ENCODE results near the gene ACAD9. TPM values are rescaled to one million over a fixed set of nuclear protein-coding genes. Genes with fewer than 3 reads are reported as not detected.

ACAD9 gene
- total RNA-seq, 1 donor from 2014 or later, result 27.7 TPM

GRCh38 chr3:128931046-128931445 lies 51.6 kb downstream of the ACAD9 start:
- FAIRE-seq, result no peak
- DNase-seq (ENCODE audit: low spot score in 2 of 2), result no peak

GRCh38 chr3:128932516-128933212 lies 53.2 kb downstream of the ACAD9 start:
- DNase-seq (ENCODE audit: low spot score in 2 of 2) (no peak), FAIRE-seq (no peak)

DNA sequence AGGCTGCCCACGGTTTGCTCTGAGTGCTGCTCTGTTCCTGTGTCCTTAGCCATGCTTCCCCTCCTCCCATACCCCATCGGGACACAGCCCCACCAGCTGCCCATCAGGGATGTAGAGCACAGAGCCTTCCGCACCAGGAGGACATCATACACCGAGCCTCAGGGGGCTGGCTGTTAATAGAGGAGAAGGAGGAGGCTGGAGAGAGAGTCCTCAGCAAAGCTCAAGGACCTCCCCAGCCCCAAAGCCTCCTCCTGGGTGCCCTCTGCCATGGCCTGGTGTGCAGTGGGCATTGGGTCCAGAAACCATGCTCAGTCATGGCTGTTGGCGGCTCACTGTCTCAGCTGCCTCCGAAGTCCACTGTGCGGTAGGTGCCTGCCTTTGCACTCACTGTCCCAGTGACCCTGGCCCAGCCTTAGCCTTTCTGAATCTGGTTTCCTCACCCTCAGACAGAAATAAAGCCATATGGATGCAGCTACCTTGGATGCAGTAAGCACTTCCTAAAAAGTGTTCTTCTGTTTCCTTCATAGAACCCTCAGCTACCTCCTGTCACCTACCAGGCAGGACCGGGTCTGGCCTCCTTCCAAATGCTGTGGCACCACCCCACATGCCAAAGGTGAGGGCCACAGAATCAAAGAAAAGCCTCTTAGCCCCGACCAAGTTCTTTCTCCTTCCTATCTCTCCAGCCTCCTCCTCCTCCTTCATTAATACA lies 53.9 kb downstream of the ACAD9 start:
- DNase-seq (ENCODE audit: low spot score in 2 of 2) (no peak), FAIRE-seq (no peak)

DNA sequence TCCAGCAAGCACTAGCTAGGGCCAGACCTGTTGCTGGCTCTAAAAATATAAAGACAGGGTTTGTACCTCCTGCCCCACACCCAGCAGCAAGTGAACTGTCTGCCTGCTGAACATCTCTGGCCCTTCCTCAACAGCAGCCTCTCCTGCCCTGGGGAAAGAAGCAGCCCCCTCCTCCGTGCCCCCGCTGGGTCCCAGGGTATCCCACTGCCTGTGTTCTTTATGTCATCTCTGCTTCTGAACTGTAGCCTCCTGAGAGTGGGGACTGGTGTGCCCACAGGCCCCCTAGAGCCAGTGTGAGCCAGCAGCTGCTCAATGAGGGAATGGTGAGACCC lies 54.5 kb downstream of the ACAD9 start:
- no peak for FAIRE-seq
- DNase-seq (ENCODE audit: low spot score in 2 of 2), result no peak

- no peak for DNase-seq (ENCODE audit: low spot score in 2 of 2)
- FAIRE-seq, result no peak
Observed at GRCh38 chr3:128935922-128936321, 56.5 kb downstream of the ACAD9 start.

DNA sequence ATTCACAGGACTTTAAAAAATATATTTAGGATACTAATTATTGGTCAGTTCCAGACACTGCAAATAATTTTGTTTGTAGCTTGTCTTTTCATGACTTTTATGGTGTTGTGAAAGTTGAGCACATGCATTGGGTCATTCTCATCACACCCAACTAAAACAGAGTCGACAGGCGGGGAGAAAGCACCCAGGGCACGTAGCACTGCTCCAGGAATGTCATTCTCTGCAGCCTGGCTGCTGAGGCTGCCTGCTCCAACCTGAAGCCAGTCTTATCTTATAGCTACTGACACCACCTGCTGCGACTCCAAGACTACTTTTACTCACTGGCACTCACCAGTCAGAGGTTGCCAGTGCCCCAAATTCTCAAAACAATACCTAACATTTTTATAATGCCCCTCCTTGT lies 56.9 kb downstream of the ACAD9 start:
- DNase-seq (ENCODE audit: low spot score in 2 of 2) (no peak), FAIRE-seq (no peak)

GRCh38 chr3:128940252-128940651 lies 60.8 kb downstream of the ACAD9 start:
- FAIRE-seq (no peak), DNase-seq (ENCODE audit: low spot score in 2 of 2) (no peak)

DNA sequence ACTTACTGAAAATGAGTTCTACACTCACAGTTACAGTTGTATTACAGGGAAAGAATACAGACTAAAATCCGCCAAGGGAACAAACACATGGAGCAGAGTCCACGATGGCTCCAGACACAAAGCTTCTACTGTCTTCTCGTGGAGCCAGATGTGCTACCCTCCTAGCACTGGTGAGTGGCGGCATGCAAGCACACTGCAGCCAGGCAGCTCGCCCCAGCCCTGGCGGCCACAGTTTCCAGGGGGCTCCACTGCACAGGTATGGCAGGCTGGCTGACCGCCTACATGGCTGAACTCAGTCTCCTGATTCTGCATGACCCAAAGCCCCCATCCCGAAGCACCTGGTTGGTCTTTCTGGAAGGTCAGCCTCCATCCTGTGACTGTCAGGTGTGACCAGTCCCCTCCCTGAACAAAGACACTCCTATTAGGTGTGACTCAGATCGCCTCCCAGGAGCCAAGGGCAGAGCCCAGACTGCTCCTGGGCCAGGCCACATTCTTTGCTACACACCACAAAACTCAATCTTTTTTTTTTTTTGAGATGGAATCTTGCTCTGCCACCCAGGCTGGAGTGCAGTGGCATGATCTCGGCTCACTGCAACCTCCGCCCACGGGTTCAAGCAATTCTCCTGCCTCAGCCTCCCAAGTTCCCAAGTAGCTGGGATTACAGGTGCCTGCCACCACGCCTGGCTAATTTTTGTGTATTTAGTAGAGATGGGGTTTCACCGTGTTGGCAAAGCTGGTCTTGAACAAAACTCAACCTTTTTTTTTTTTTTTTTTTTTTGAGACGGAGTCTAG lies 62.9 kb downstream of the ACAD9 start:
- DNase-seq (ENCODE audit: low spot score in 2 of 2) (no peak), FAIRE-seq (no peak)

- FAIRE-seq (no peak), DNase-seq (ENCODE audit: low spot score in 2 of 2) (no peak)
Observed at GRCh38 chr3:128945041-128945877, 65.8 kb downstream of the ACAD9 start.

GRCh38 chr3:128945878-128946175 lies 66.4 kb downstream of the ACAD9 start:
- no peak for FAIRE-seq

GRCh38 chr3:128946411-128946810 lies 67.0 kb downstream of the ACAD9 start:
- DNase-seq (ENCODE audit: low spot score in 2 of 2), result no peak
- no peak for FAIRE-seq

More at GRCh38 chr3:128945878-128946175, 66.4 kb downstream of the ACAD9 start:
- DNase-seq (ENCODE audit: low spot score in 2 of 2), result no peak

DNA sequence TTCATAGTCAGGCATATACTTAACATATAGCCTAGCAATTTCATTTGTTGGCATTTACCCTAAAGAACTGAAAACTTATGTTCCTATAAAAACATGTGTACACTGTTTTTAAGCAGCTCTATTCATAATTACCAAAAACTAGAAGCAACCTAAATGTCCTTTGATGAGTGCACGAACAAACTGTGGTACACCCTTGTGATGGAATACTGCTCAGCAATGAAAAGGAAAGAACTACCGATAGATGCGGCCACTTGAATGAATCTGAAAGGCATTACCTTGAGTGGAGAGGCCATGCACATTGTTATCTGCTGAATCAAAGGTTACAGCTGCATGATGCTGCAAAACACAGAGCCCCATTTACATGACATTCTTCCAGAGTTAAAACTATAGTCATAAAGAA lies 69.7 kb downstream of the ACAD9 start:
- DNase-seq (ENCODE audit: low spot score in 2 of 2) (no peak), FAIRE-seq (no peak)

DNA sequence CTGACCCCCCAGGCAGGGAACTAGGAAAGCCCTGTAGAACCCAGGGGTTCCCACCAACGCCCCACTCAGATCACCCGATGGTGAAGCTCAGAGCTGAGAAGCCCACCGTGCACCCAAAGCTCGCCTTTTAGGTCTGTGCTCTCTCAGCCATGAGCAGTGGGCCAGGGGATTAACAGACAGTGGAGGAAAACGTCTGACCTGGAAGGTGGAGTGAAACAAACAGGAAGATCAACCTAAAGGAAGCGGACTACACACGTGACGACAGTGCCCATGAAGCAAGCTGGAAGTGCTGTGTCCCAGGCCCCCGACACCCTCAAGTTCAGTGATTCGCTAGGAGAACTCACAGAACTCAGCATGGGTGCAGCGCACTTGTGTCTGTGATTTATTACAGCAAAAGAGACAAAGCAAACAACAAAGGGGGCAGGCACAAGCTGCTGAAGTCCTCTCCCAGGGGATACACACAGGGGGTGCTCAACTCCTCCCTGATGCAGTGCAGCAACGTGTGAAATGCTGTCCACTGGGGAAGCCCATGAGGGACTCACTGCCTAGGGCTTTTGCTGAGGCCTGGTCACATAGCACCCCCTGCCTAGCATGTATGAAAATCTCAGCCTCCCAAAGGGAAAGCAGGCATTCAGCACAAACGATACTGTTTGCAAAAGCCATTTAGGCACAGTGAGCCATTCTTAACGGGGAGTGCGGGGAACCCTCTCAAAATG lies 71.0 kb downstream of the ACAD9 start:
- DNase-seq (ENCODE audit: low spot score in 2 of 2) (peak; percentile 35 to 44), FAIRE-seq (no peak)

- FAIRE-seq (no peak), DNase-seq (ENCODE audit: low spot score in 2 of 2) (no peak)
Observed at GRCh38 chr3:128956440-128956839, 77.0 kb downstream of the ACAD9 start.

Small RNA genes within 50 kb of the gene (small RNA-seq; reads per million reads assigned to genes)
- gene AC112484.4, result not detected

Other genes with a start within 250 kb of the ACAD9 start
- 246 TPM for gene RPN1, start 228.8 kb upstream of the ACAD9 start, total RNA-seq
- 29.8 TPM for gene RAB7A, start 153.4 kb upstream of the ACAD9 start, total RNA-seq
- gene CFAP92, start 114.5 kb downstream of the ACAD9 start, total RNA-seq, result 1.6 TPM
- 0.41 TPM for gene EFCC1, start 121.7 kb downstream of the ACAD9 start, total RNA-seq
- gene GP9, start 181.2 kb downstream of the ACAD9 start, total RNA-seq, result not detected
- gene RAB43, start 242.2 kb downstream of the ACAD9 start, total RNA-seq, result 2.0 TPM